GM21723 (cell line): ENCODE measurements around the gene RBAK.
A peak's percentile ranks its signal among the peaks of the same experiment; 100 is the strongest.
"Not testable (repeated sequence)": the region's sequence is repeated elsewhere in the genome, so short reads cannot be mapped to it uniquely, and the experiment has no call there.

Experiments used
- ATAC-seq: cut with Tn5 transposase; IDR thresholded peaks from one replicate; pipeline ENCODE4 v1.9.1; 2021; ENCODE audit warnings: mild to moderate bottlenecking, moderate library complexity; ENCODE audit not compliant: unreplicated experiment

The RBAK gene

GRCh38 chr7:5045558-5046396, at the start of gene RBAK:
Gene RBAK (plus strand): TSS chr7:5045860. CDS start chr7:5048077, 2,217 bp downstream.
- ATAC-seq: peak; percentile 100

GRCh38 chr7:4996696-4997222, 48.9 kb upstream of the RBAK start:
- no peak for ATAC-seq

- no peak for ATAC-seq
Measured at GRCh38 chr7:4998244-4998643, 47.4 kb upstream of the RBAK start.

- no peak for ATAC-seq
Measured at GRCh38 chr7:4998910-4999309, 46.8 kb upstream of the RBAK start.

- no peak for ATAC-seq
Measured at GRCh38 chr7:4999369-4999950, 46.2 kb upstream of the RBAK start.

GRCh38 chr7:5001003-5001402, 44.7 kb upstream of the RBAK start:
- ATAC-seq: no peak

GRCh38 chr7:5001911-5002310, 43.7 kb upstream of the RBAK start:
- ATAC-seq: no peak

- ATAC-seq: no peak
Measured at GRCh38 chr7:5005066-5005465, 40.6 kb upstream of the RBAK start.

GRCh38 chr7:5012985-5013384, 32.7 kb upstream of the RBAK start:
- no peak for ATAC-seq

- not testable (repeated sequence) for ATAC-seq
Measured at GRCh38 chr7:5015936-5016335, 29.7 kb upstream of the RBAK start.

GRCh38 chr7:5017626-5018025, 28.0 kb upstream of the RBAK start:
- ATAC-seq: not testable (repeated sequence)

- no peak for ATAC-seq
Measured at GRCh38 chr7:5020098-5020497, 25.6 kb upstream of the RBAK start.

GRCh38 chr7:5020976-5021550, 24.6 kb upstream of the RBAK start:
- not testable (repeated sequence) for ATAC-seq

GRCh38 chr7:5023626-5024025, 22.0 kb upstream of the RBAK start:
- not testable (repeated sequence) for ATAC-seq

GRCh38 chr7:5027796-5028410, 17.8 kb upstream of the RBAK start:
- not testable (repeated sequence) for ATAC-seq

- ATAC-seq: not testable (repeated sequence)
Measured at GRCh38 chr7:5033186-5033585, 12.5 kb upstream of the RBAK start.

GRCh38 chr7:5035276-5035675, 10.4 kb upstream of the RBAK start:
- no peak for ATAC-seq

- ATAC-seq: no peak
Measured at GRCh38 chr7:5036446-5036845, 9.2 kb upstream of the RBAK start.

GRCh38 chr7:5041047-5041446, 4.6 kb upstream of the RBAK start:
- no peak for ATAC-seq

GRCh38 chr7:5043661-5044060, 2.0 kb upstream of the RBAK start:
- ATAC-seq: no peak

GRCh38 chr7:5046397-5046732, 705 bp downstream of the RBAK start:
- ATAC-seq: not testable (repeated sequence)
